ENCODE results near the gene SUFU. TPM values are rescaled to one million over a fixed set of nuclear protein-coding genes. Genes with fewer than 3 reads are reported as not detected.

The SUFU gene
- total RNA-seq, 1 donor from 2014 or later = 5.5 TPM

GRCh38 chr10:102634686-102635085 is 130.9 kb downstream of the SUFU start:
- peak; percentile 83 for DNase-seq (ENCODE audit: low spot score)

GRCh38 chr10:102635377-102635776 is 131.6 kb downstream of the SUFU start:
- DNase-seq (ENCODE audit: low spot score) = no peak

GRCh38 chr10:102639537-102639936 is 135.8 kb downstream of the SUFU start:
- no peak for DNase-seq (ENCODE audit: low spot score)

GRCh38 chr10:102641402-102641801 is 137.6 kb downstream of the SUFU start:
- no peak for DNase-seq (ENCODE audit: low spot score)

- DNase-seq (ENCODE audit: low spot score) = peak; percentile 99
Observed at GRCh38 chr10:102641880-102642735, 138.3 kb downstream of the SUFU start.

GRCh38 chr10:102642736-102643335 is 139.1 kb downstream of the SUFU start:
- peak; percentile 64 for DNase-seq (ENCODE audit: low spot score)

GRCh38 chr10:102643336-102644065 is 139.7 kb downstream of the SUFU start:
- peak; percentile 89 for DNase-seq (ENCODE audit: low spot score)

- DNase-seq (ENCODE audit: low spot score) = peak; percentile 73
Observed at GRCh38 chr10:102644066-102644645, 140.4 kb downstream of the SUFU start, which contains the start of gene TRIM8. TSS of gene TRIM8 (plus strand) at chr10:102644479. CDS start at chr10:102644618, 139 bp downstream.

- DNase-seq (ENCODE audit: low spot score) = peak; percentile 69
Observed at GRCh38 chr10:102644646-102645387, 141.0 kb downstream of the SUFU start.

GRCh38 chr10:102645388-102645740 is 141.6 kb downstream of the SUFU start:
- no peak for DNase-seq (ENCODE audit: low spot score)

- peak; percentile 97 for DNase-seq (ENCODE audit: low spot score)
Observed at GRCh38 chr10:102645741-102646609, 142.2 kb downstream of the SUFU start.

GRCh38 chr10:102646610-102647442 is 143.1 kb downstream of the SUFU start:
- peak; percentile 83 for DNase-seq (ENCODE audit: low spot score)

- no peak for DNase-seq (ENCODE audit: low spot score)
Observed at GRCh38 chr10:102647443-102648268, 143.9 kb downstream of the SUFU start.

- DNase-seq (ENCODE audit: low spot score) = no peak
Observed at GRCh38 chr10:102648269-102648888, 144.6 kb downstream of the SUFU start.

- no peak for DNase-seq (ENCODE audit: low spot score)
Observed at GRCh38 chr10:102648889-102649796, 145.4 kb downstream of the SUFU start.

- no peak for DNase-seq (ENCODE audit: low spot score)
Observed at GRCh38 chr10:102649797-102650654, 146.3 kb downstream of the SUFU start.

All from umbilical cord (tissue), 2 donors.